Sigmoid colon (tissue), 4 donors: ENCODE data around the gene MAD1L1.

Source experiments
- CTCF ChIP-seq, 4 experiments: fragments of 450-650 bp in 3 of 4; fragments of 200-600 bp in 1 of 4; IDR thresholded peaks; one replicate each; pipeline ENCODE4 v1.5.1; 2016 to 2019; ENCODE audit warnings: antibody characterized with exemption in 4 of 4, mild to moderate bottlenecking in 3 of 4, moderate library complexity in 2 of 4
- EP300 ChIP-seq, 4 donors: sonication (generic); formaldehyde crosslinking; IDR thresholded peaks; one replicate each; pipeline ENCODE4 v1.6.1; 2017; ENCODE audit warnings: antibody characterized with exemption in 4 of 4
- POLR2A ChIP-seq, 2 donors: fragments of 450-650 bp; IDR thresholded peaks; one replicate each; pipeline ENCODE4 v1.6.1; 2016; ENCODE audit warnings: antibody characterized with exemption in 2 of 2, mild to moderate bottlenecking in 2 of 2, moderate library complexity in 2 of 2
- POLR2AphosphoS5 ChIP-seq, 4 donors: sonication (generic); formaldehyde crosslinking; IDR thresholded peaks; one replicate each; pipeline ENCODE4 v1.6.1; 2017; ENCODE audit warnings: antibody characterized with exemption in 4 of 4

GRCh38 chr7:2006231-2006771 is 226.4 kb downstream of the MAD1L1 start:
- TF ChIP-seq CTCF (IDR thresholded peaks at IDR 0.05) = no peak
- TF ChIP-seq POLR2A (IDR thresholded peaks at IDR 0.05) = no peak
- TF ChIP-seq POLR2AphosphoS5 (IDR thresholded peaks at IDR 0.05) = no peak
- TF ChIP-seq EP300 (IDR thresholded peaks at IDR 0.05) = no peak
